IMR-90 (cell line): Measurements from ENCODE around the gene ETV6. TPM values are rescaled to one million over a fixed set of nuclear protein-coding genes. Genes with fewer than 3 reads are reported as not detected.

Experiments
- ATAC-seq: fragments of 200-7000 bp; cut with Tn5 transposase; 2 replicates; pipeline ENCODE4 v1.9.1; 2020; ENCODE audit warnings: low read depth, mild to moderate bottlenecking, moderate library complexity
- BruUV-seq: library from RNA; stranded (reverse); fragments of 400-500 nt; replicated peaks from 2 replicates; lab custom pipeline; 2021; lab: Mats Ljungman, UMichigan
- CTCF ChIA-PET: fragments of 300-600 bp; formaldehyde crosslinking; extraction: SDS; loops from one replicate; lab custom pipeline; 2021; ENCODE audit warnings: antibody characterized with exemption; lab: Yijun Ruan, JAX
- POLR2A ChIA-PET: fragments of 300-600 bp; sonication (Branson Sonifier 250); formaldehyde crosslinking; loops from one replicate; lab custom pipeline; 2022; ENCODE audit warnings: antibody characterized with exemption; ENCODE audit not compliant: unreplicated experiment; lab: Charles Lee
- DNase-seq: peaks from one replicate; pipeline ENCODE4 v3.0.0; 2013
- H2AFZ ChIP-seq: replicated peaks from 2 replicates; pipeline ENCODE3; 2013; ENCODE audit warnings: low read length, mild to moderate bottlenecking; ENCODE audit not compliant: poor library complexity
- H2AK5ac ChIP-seq: 2 replicates; pipeline ENCODE4 v1.6.1; 2013; ENCODE audit warnings: low read depth, low read length, inconsistent platforms
- H2AK9ac ChIP-seq: replicated peaks from 2 replicates; pipeline ENCODE3; 2013; ENCODE audit warnings: mild to moderate bottlenecking, low read depth, low read length, moderate library complexity; ENCODE audit not compliant: poor library complexity
- H2BK120ac ChIP-seq: 2 replicates; pipeline ENCODE4 v1.6.1; 2013; ENCODE audit warnings: low read depth, low read length, inconsistent platforms
- H2BK15ac ChIP-seq: 3 replicates; pipeline ENCODE4 v1.6.1; 2013; ENCODE audit warnings: low read depth, low read length, inconsistent platforms
- H2BK20ac ChIP-seq: 2 replicates; pipeline ENCODE4 v1.6.1; 2013; ENCODE audit warnings: low read depth, mild to moderate bottlenecking, inconsistent platforms, low read length, moderate library complexity
- H2BK5ac ChIP-seq: 2 replicates; pipeline ENCODE4 v1.6.1; 2013; ENCODE audit warnings: mild to moderate bottlenecking, low read depth, low read length, inconsistent platforms; ENCODE audit not compliant: poor library complexity, severe bottlenecking
- H3K14ac ChIP-seq: replicated peaks from 2 replicates; pipeline ENCODE4 v1.6.1; 2013; ENCODE audit warnings: low read depth, low read length, inconsistent platforms
- H3K18ac ChIP-seq: 2 replicates; pipeline ENCODE4 v1.6.1; 2013; ENCODE audit warnings: low read depth, low read length, control low read depth
- H3K23ac ChIP-seq: 2 replicates; pipeline ENCODE4 v1.6.1; 2013; ENCODE audit warnings: low read depth, low read length, inconsistent platforms
- H3K27ac ChIP-seq: 2 replicates; pipeline ENCODE4 v1.5.1; 2013; ENCODE audit warnings: mild to moderate bottlenecking, control low read depth, low read length; ENCODE audit not compliant: insufficient read depth
- H3K27me3 ChIP-seq: 2 replicates; pipeline ENCODE4 v1.6.1; 2013; ENCODE audit warnings: low read length; ENCODE audit not compliant: control insufficient read depth, insufficient read depth
- H3K36me3 ChIP-seq: 2 replicates; pipeline ENCODE4 v1.6.1; 2013; ENCODE audit warnings: low read length, mixed read lengths; ENCODE audit not compliant: control insufficient read depth, insufficient read depth
- H3K4ac ChIP-seq: 2 replicates; pipeline ENCODE4 v1.6.1; 2013; ENCODE audit warnings: low read depth, low read length, inconsistent platforms
- H3K4me1 ChIP-seq: 2 replicates; pipeline ENCODE4 v1.6.1; 2013; ENCODE audit warnings: low read length, mixed read lengths; ENCODE audit not compliant: control insufficient read depth, insufficient read depth
- H3K4me2 ChIP-seq: 2 replicates; pipeline ENCODE4 v1.6.1; 2013; ENCODE audit warnings: low read depth, mild to moderate bottlenecking, control low read depth, low read length, moderate library complexity
- H3K4me3 ChIP-seq: 2 replicates; pipeline ENCODE4 v1.5.1; 2013; ENCODE audit warnings: low read depth, mild to moderate bottlenecking, control low read depth, low read length, moderate library complexity; ENCODE audit not compliant: insufficient read depth
- H3K56ac ChIP-seq: 2 replicates; pipeline ENCODE4 v1.6.1; 2013; ENCODE audit warnings: low read length, inconsistent platforms; ENCODE audit not compliant: insufficient read depth; ENCODE audit errors: extremely low read depth
- H3K79me1 ChIP-seq, 2 experiments: 2 replicates each; pipeline ENCODE4 v1.6.1; 2013; ENCODE audit warnings: low read length in 2 of 2, inconsistent platforms in 1 of 2, low read depth in 1 of 2
- H3K9ac ChIP-seq: 2 replicates; pipeline ENCODE4 v1.6.1; 2013; ENCODE audit warnings: low read depth, low read length, control low read depth
- H3K9me1 ChIP-seq: 2 replicates; pipeline ENCODE4 v1.6.1; 2013; ENCODE audit warnings: low read length, inconsistent platforms; ENCODE audit not compliant: insufficient read depth
- H3K9me3 ChIP-seq: 2 replicates; pipeline ENCODE4 v1.6.1; 2013; ENCODE audit warnings: low read length; ENCODE audit not compliant: control insufficient read depth, insufficient read depth
- H4K20me1 ChIP-seq: 2 replicates; pipeline ENCODE4 v1.6.1; 2013; ENCODE audit warnings: low read length, inconsistent platforms; ENCODE audit not compliant: insufficient read depth
- H4K5ac ChIP-seq: 2 replicates; pipeline ENCODE4 v1.6.1; 2013; ENCODE audit warnings: mild to moderate bottlenecking, low read depth, low read length, control low read depth
- H4K8ac ChIP-seq, 2 experiments: 2 replicates each; pipeline ENCODE4 v1.6.1; 2013; ENCODE audit warnings: low read depth in 2 of 2, low read length in 2 of 2, control low read depth in 1 of 2, inconsistent platforms in 1 of 2
- H4K91ac ChIP-seq: 2 replicates; pipeline ENCODE4 v1.6.1; 2013; ENCODE audit warnings: low read depth, low read length, inconsistent platforms; ENCODE audit not compliant: insufficient read depth
- BHLHE40 ChIP-seq: fragments of 150-350 bp; IDR thresholded peaks from 2 replicates; pipeline ENCODE4 v1.6.1; 2016; ENCODE audit warnings: mild to moderate bottlenecking, low read depth, low read length
- CEBPB ChIP-seq: IDR thresholded peaks from 2 replicates; pipeline ENCODE4 v1.6.1; 2012; ENCODE audit warnings: low read depth, low read length, improper control_type of control experiment
- CHD1 ChIP-seq: IDR thresholded peaks from 2 replicates; pipeline ENCODE4 v1.6.1; 2012; ENCODE audit warnings: low read depth, low read length, improper control_type of control experiment
- CTCF ChIP-seq: conservative IDR thresholded peaks from 2 replicates; pipeline ENCODE4 v1.5.1; 2012; ENCODE audit warnings: mild to moderate bottlenecking, low read depth, low read length, improper control_type of control experiment
- ELK1 ChIP-seq: fragments of 150-350 bp; IDR thresholded peaks from 2 replicates; pipeline ENCODE4 v1.6.1; 2016; ENCODE audit warnings: low read depth, mild to moderate bottlenecking, low read length, moderate library complexity, borderline replicate concordance
- FOS ChIP-seq: fragments of 150-350 bp; IDR thresholded peaks from 2 replicates; pipeline ENCODE4 v1.6.1; 2016; ENCODE audit warnings: low read depth, low read length
- MAFK ChIP-seq: IDR thresholded peaks from 2 replicates; pipeline ENCODE4 v1.6.1; 2012; ENCODE audit warnings: low read depth, low read length, improper control_type of control experiment
- MAZ ChIP-seq: IDR thresholded peaks from 2 replicates; pipeline ENCODE4 v1.6.1; 2012; ENCODE audit warnings: low read depth, mild to moderate bottlenecking, low read length, improper control_type of control experiment, moderate library complexity, borderline replicate concordance
- MXI1 ChIP-seq: IDR thresholded peaks from 2 replicates; pipeline ENCODE4 v1.6.1; 2012; ENCODE audit warnings: low read depth, mild to moderate bottlenecking, low read length, moderate library complexity, borderline replicate concordance
- NFE2L2 ChIP-seq: fragments of 150-350 bp; IDR thresholded peaks from 2 replicates; pipeline ENCODE4 v1.6.1; 2016; ENCODE audit warnings: low read depth, mild to moderate bottlenecking, low read length
- POLR2A ChIP-seq: IDR thresholded peaks from 2 replicates; pipeline ENCODE4 v1.6.1; 2012; ENCODE audit warnings: mild to moderate bottlenecking, low read depth, low read length
- RAD21 ChIP-seq: IDR thresholded peaks from 2 replicates; pipeline ENCODE4 v1.6.1; 2012; ENCODE audit warnings: low read length, improper control_type of control experiment
- RCOR1 ChIP-seq: IDR thresholded peaks from 2 replicates; pipeline ENCODE4 v1.6.1; 2012; ENCODE audit warnings: mild to moderate bottlenecking, low read length, improper control_type of control experiment; ENCODE audit not compliant: insufficient replicate concordance
- RFX5 ChIP-seq: IDR thresholded peaks from 2 replicates; pipeline ENCODE4 v1.8.0; 2012; ENCODE audit warnings: low read depth, mild to moderate bottlenecking, low read length, moderate library complexity
- SMC3 ChIP-seq: fragments of 150-350 bp; IDR thresholded peaks from 2 replicates; pipeline ENCODE4 v1.6.1; 2016; ENCODE audit warnings: low read depth, mild to moderate bottlenecking, antibody characterized with exemption, low read length, moderate library complexity
- USF2 ChIP-seq: fragments of 150-350 bp; IDR thresholded peaks from 2 replicates; pipeline ENCODE4 v1.6.1; 2017; ENCODE audit warnings: mild to moderate bottlenecking, antibody characterized with exemption, low read length, low read depth
- WGBS, 2 experiments: methylation state at CpG; one replicate each; pipeline versions ENCODE4 v1.1.5 to v1.1.7; 2013; ENCODE audit warnings: missing lambda C conversion rate in 2 of 2; ENCODE audit not compliant: insufficient read length in 1 of 2; ENCODE audit errors: extremely low coverage in 2 of 2; 5-methylcytosine and 5-hydroxymethylcytosine counted together
- dilution Hi-C: fragments of 300-500 bp; cut with HindIII; formaldehyde crosslinking; loops from one replicate; pipeline ENCODE4 v1.14.3; 2018; ENCODE audit warnings: low sequenced_read_pairs; ENCODE audit not compliant: unreplicated experiment
- in situ Hi-C: fragments of 300-500 bp; cut with MboI; formaldehyde crosslinking; loops from 3 replicates; pipeline ENCODE4 v1.14.3; 2019; ENCODE audit warnings: low sequenced_read_pairs, inconsistent platforms, mixed read lengths
- intact Hi-C: fragments of 100-400 bp; cut with micrococcal nuclease; formaldehyde crosslinking; loops from 2 replicates; pipeline ENCODE4 v1.10.0; 2022
- polyA plus RNA-seq, 3 experiments: library from polyadenylated mRNA; depleted of rRNA; stranded (reverse); fragments of >200 nt; gene quantifications; 2 replicates each; pipeline ENCODE4 v1.2.3, GENCODE V29; 2012; ENCODE audit warnings: low replicate concordance in 1 of 3
- total RNA-seq: library from RNA; depleted of rRNA; stranded (reverse); fragments of >200 nt; gene quantifications from 2 replicates; pipeline ENCODE4 v1.2.3, GENCODE V29; 2012

ETV6 gene
- total and polyA plus RNA-seq, 2 of the 4 experiments (the other 2 are of a cell fraction), result 8.4 to 9.9 TPM

GRCh38 chr12:11813438-11813813 lies 164.0 kb downstream of the ETV6 start:
- Histone ChIP-seq H2AK5ac (peak overlapping the region; percentile 30), H3K4ac (peak overlapping the region; percentile 54; the same call in 1 of the 2 replicates), H2AK9ac (no peak overlapping the region), H2BK5ac (peak overlapping the region; percentile 15), H3K9me3 (no peaks in the 10 kb centered on the region), H4K5ac (peak overlapping the region; percentile 14; the same call in 1 of the 2 replicates), H2BK20ac (peak overlapping the region; percentile 35), H3K14ac (peak overlapping the region; percentile 77), H3K9me1 (peaks cover 5% of the 10 kb centered on the region; the same call in 1 of the 2 replicates), H3K23ac (peak overlapping the region; percentile 88), H3K18ac (peak overlapping the region; percentile 24), H2BK120ac (peak overlapping the region; percentile 82), H4K91ac (peak overlapping the region; percentile 58), H2BK15ac (peak overlapping the region; percentile 10; the same call in 1 of the 3 replicates), H3K36me3 (no peaks in the 10 kb centered on the region), H2AFZ (peak overlapping the region; percentile 55), H3K4me3 (no peak overlapping the region), H3K79me1 (peaks cover 20 to 59% of the 10 kb centered on the region in 2 experiments; a peak in 3 of 4 replicates), H4K8ac (peak overlapping the region; percentile 60 to 80; a peak in 3 of 4 replicates), H3K27ac (peak overlapping the region; percentile 42; the same call in 1 of the 2 replicates), H3K4me1 (peaks cover 18% of the 10 kb centered on the region), H3K4me2 (peak overlapping the region; percentile 62; the same call in 1 of the 2 replicates), H3K56ac (0 out of 2 replicates have a peak overlapping the region, but pooled peaks have one; percentile 45), H3K27me3 (no peaks in the 10 kb centered on the region), H3K9ac (peak overlapping the region; percentile 58), H4K20me1 (no peaks in the 10 kb centered on the region)
- DNase-seq, result no peak
- in situ Hi-C loops, result no loop called here
- TF ChIP-seq RAD21 (no peak), BHLHE40 (no peak), NFE2L2 (no peak), CHD1 (no peak), USF2 (no peak), CTCF (no peak), MXI1 (no peak), POLR2A (no peak), FOS (no peak), RCOR1 (no peak), CEBPB (no peak), MAZ (no peak), MAFK (no peak), SMC3 (no peak), ELK1 (no peak), RFX5 (no peak)
- ChIA-PET POLR2A (no interaction called here), CTCF (interaction anchor here (1.1 to 1.5 kb wide), 3 partner anchors 10 to 220 kb away, joined by 3 read pairs; no protein-coding TSS in a partner anchor)
- dilution Hi-C loops, result no loop called here
- intact Hi-C loops, result loop anchor here (5.0 kb wide), 1 partner anchor 161 kb away; no protein-coding TSS in a partner anchor
- ATAC-seq, result peak; percentile 45
- BruUV-seq, result no TSS peak
- 33% methylated on average over 1 of the region's 3 CpGs; no CpG with 5 or more reads in 1 of the 2 experiments for WGBS, 2 experiments
